Neutrophil (primary cell): ENCODE results near the gene PCNX3.

Experiments
- H3K27ac ChIP-seq: fragments of 200-600 bp; sonication (generic); 2 replicates; pipeline ENCODE4 v1.5.1; 2016; ENCODE audit warnings: mild to moderate bottlenecking, moderate library complexity
- H3K27me3 ChIP-seq: fragments of 200-600 bp; sonication (generic); 2 replicates; pipeline ENCODE4 v1.6.0; 2016; ENCODE audit warnings: mild to moderate bottlenecking
- H3K36me3 ChIP-seq: fragments of 200-600 bp; sonication (generic); 2 replicates; pipeline ENCODE4 v1.5.1; 2017
- H3K4me1 ChIP-seq, 2 experiments: fragments of 200-600 bp in 1 of 2; sonication (generic) in 1 of 2; 1 replicate in 1 of 2; 2 replicates in 1 of 2; pipeline versions ENCODE4 v1.5.1 to v1.6.1; 2013 to 2016; ENCODE audit warnings: low read depth in 1 of 2, low read length in 1 of 2, mild to moderate bottlenecking in 1 of 2, moderate library complexity in 1 of 2; ENCODE audit not compliant: control insufficient read depth in 1 of 2, insufficient read depth in 1 of 2
- H3K4me3 ChIP-seq, 2 experiments: fragments of 200-600 bp in 1 of 2; sonication (generic) in 1 of 2; 1 replicate in 1 of 2; 2 replicates in 1 of 2; pipeline ENCODE4 v1.5.1; 2013 to 2016; ENCODE audit warnings: low read depth in 1 of 2, low read length in 1 of 2, mild to moderate bottlenecking in 1 of 2, moderate library complexity in 1 of 2
- H3K9me3 ChIP-seq: fragments of 200-600 bp; sonication (generic); 2 replicates; pipeline ENCODE4 v1.5.1; 2016
- CTCF ChIP-seq: fragments of 200-600 bp; sonication (generic); IDR thresholded peaks from 2 replicates; pipeline ENCODE4 v1.5.1; 2016; ENCODE audit warnings: antibody characterized with exemption

Gene PCNX3

GRCh38 chr11:65583589-65583988, 32.0 kb upstream of the PCNX3 start:
- peaks cover 34 to 44% of the 10 kb centered on the region in 2 experiments for H3K4me1 ChIP-seq
- H3K27me3 ChIP-seq, result no peaks in the 10 kb centered on the region
- TF ChIP-seq CTCF, result no peak
- H3K27ac ChIP-seq, result peak overlapping the region; percentile 48
- no peak overlapping the region for H3K4me3 ChIP-seq
- peaks cover 92% of the 10 kb centered on the region for H3K36me3 ChIP-seq
- H3K9me3 ChIP-seq, result no peaks in the 10 kb centered on the region

GRCh38 chr11:65584106-65584505, 31.5 kb upstream of the PCNX3 start:
- H3K4me1 ChIP-seq, result peaks cover 31 to 42% of the 10 kb centered on the region in 2 experiments
- H3K27me3 ChIP-seq, result no peaks in the 10 kb centered on the region
- TF ChIP-seq CTCF, result no peak
- H3K4me3 ChIP-seq, result no peak overlapping the region
- no peaks in the 10 kb centered on the region for H3K9me3 ChIP-seq
- peak overlapping the region; percentile 48 for H3K27ac ChIP-seq
- peaks cover 92% of the 10 kb centered on the region for H3K36me3 ChIP-seq

- no peak for TF ChIP-seq CTCF
- H3K9me3 ChIP-seq, result no peaks in the 10 kb centered on the region
- no peaks in the 10 kb centered on the region for H3K27me3 ChIP-seq
- H3K4me1 ChIP-seq, result peaks cover 27 to 36% of the 10 kb centered on the region in 2 experiments
- no peak overlapping the region for H3K4me3 ChIP-seq
- peak overlapping the region; percentile 48 for H3K27ac ChIP-seq
- peaks cover 92% of the 10 kb centered on the region for H3K36me3 ChIP-seq
Measured at GRCh38 chr11:65584723-65585171, 30.8 kb upstream of the PCNX3 start.

- Histone ChIP-seq H3K27me3 (no peaks in the 10 kb centered on the region), H3K36me3 (peaks cover 92% of the 10 kb centered on the region), H3K4me3 (no peak overlapping the region), H3K4me1 (peaks cover 27 to 30% of the 10 kb centered on the region in 2 experiments), H3K27ac (peak overlapping the region; percentile 82), H3K9me3 (no peaks in the 10 kb centered on the region)
- TF ChIP-seq CTCF, result no peak
Measured at GRCh38 chr11:65585396-65586246, 30.0 kb upstream of the PCNX3 start.

- no peaks in the 10 kb centered on the region for H3K27me3 ChIP-seq
- H3K36me3 ChIP-seq, result peaks cover 92% of the 10 kb centered on the region
- peak overlapping the region in 1 of 2 experiments; percentile 39 for H3K4me3 ChIP-seq
- peaks cover 27 to 30% of the 10 kb centered on the region in 2 experiments for H3K4me1 ChIP-seq
- TF ChIP-seq CTCF, result no peak
- H3K27ac ChIP-seq, result peak overlapping the region; percentile 82
- no peaks in the 10 kb centered on the region for H3K9me3 ChIP-seq
Measured at GRCh38 chr11:65586247-65586630, 29.3 kb upstream of the PCNX3 start.
